Fibroblast of skin of back (primary cell): ENCODE results near the gene GPATCH8.

Experiments used
- DNase-seq: peaks from one replicate; pipeline ENCODE4 v3.0.0-alpha.2; 2013

GPATCH8 gene

DNA sequence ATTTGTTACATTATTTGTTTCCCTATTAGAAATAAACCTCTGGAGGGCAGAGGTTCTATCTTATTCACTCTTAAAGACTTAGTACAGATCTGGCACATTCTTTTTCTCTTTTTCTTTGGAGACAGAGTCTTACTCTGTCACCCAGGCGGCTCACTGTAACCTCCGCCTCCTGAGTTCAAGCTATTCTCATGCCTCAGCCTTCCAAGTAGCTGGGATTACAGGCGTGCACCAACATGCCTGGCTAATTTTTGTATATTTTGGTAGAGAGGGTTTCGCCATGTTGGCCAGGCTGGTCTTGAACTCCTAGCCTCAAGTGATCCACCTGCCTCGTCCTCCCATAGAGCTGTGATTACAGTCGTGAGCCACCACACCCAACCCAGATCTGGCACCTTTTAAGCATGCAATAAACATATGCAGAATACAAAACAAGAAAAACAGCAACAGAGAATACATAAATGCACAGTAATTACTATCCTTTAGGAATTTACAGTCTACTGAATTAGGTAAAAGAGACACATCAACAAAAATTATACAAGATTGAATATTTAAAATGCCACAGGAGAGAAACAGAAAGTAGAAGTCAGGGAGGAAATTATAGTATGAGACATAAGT is 52.1 kb downstream of the GPATCH8 start:
- DNase-seq, result no peak

DNA sequence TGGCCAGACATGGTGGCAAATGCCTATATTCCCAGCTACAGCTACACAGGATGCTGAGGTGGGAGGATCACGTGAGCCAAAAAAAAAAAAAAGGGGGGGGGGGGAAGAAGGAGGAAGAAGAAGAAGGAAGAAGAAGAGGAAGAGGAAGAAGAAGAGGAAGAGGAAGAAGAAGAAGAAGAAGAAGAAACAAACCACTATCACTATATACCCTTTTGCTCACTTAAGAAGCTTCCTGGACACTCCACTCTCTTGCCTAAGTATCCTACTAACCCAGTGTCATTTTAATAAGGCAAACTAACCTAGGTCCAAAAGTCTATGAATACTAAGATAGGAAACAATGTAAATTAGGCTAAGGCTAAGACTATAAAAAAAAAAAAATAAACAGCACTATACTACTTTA is 54.8 kb downstream of the GPATCH8 start:
- no peak for DNase-seq

DNA sequence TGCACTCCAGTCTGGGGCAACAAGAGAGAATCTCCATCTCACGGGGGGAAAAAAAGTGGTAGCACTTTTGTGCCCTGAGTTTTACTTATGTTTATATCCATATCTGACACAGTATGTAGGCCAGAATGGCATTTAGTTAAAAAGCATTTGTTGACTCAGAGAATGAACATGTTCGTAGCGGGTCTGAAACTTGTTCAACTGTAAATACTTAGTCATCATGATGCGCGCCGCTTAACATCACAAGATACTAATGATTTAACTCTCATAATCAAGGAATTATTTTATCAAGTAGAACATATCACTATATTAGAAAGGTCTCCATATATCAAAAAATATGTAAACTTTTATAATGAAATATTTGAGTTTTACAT is 58.5 kb downstream of the GPATCH8 start:
- DNase-seq, result peak; percentile 51

DNA sequence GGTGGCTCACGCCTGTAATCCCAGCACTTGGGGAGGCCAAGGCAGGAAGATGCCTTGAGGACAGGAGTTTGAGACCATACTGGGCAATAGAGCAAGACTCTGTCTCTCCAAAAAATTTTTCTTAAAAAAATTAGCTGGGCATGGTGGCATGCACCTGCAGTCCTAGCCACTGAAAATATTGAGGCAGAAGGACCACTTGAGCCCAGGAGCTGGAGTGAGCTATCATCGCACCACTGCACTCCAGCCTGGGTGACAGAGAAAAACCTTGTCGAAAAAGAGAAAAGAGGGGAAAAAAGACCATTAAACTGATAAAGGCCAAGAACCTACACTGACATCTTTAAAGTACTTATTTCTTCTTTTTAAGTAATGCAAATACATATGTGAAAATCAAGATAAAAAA is 60.4 kb downstream of the GPATCH8 start:
- no peak for DNase-seq

DNA sequence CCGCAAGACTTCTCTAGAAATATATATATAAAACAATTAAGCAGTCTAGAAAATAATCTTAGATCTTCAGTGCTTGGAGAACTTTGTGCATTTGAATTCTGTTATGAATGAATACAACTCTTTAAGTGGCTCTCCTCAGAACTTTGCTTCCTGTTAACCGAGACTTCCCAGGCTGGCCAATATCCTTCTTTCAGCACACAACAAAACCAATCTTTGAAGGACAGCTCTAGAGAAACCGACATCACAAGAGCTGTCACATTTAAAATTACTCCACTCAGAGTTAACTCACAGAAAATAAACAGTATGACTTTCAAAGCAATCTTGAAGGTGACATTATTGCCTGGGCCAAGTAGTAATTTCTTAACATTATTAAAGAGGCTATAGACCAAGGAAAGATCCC is 64.0 kb downstream of the GPATCH8 start:
- DNase-seq, result no peak

DNA sequence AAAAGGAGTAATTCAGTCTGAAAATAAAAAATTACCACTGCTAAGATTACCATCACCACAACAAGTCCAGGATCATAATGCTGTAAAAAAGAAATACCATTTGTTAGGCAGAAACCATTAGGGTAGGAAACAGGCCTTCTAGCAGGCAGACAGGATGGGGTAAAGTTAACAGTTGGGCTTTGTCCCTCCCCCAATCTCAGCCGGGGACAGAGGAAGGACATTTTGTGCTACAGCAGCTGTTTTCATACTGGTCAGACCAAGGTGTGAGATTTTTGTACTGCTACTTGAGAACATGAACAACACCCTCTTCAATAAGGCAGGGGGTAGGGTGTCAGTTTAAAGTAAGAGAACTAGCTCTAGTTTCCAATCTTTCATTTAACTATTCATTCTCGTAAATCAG is 64.6 kb downstream of the GPATCH8 start:
- no peak for DNase-seq

DNA sequence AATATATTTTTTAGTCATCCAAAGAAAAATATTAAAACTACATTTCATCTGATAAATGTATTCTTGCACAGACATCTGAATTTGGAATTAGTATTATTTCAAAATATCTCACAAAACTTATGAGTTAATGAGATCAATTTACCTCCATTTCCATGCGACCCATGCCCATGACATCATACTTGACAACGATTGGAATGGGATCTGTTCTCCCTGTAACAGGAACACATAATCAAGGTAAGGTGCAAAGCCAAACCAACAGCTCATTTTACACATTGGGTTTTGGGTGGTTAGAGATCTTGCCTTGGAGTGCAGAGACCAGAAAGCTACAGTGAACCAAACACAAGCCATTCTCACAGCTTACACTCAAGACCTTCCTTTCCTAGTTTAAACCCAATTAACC is 66.9 kb downstream of the GPATCH8 start:
- no peak for DNase-seq

DNA sequence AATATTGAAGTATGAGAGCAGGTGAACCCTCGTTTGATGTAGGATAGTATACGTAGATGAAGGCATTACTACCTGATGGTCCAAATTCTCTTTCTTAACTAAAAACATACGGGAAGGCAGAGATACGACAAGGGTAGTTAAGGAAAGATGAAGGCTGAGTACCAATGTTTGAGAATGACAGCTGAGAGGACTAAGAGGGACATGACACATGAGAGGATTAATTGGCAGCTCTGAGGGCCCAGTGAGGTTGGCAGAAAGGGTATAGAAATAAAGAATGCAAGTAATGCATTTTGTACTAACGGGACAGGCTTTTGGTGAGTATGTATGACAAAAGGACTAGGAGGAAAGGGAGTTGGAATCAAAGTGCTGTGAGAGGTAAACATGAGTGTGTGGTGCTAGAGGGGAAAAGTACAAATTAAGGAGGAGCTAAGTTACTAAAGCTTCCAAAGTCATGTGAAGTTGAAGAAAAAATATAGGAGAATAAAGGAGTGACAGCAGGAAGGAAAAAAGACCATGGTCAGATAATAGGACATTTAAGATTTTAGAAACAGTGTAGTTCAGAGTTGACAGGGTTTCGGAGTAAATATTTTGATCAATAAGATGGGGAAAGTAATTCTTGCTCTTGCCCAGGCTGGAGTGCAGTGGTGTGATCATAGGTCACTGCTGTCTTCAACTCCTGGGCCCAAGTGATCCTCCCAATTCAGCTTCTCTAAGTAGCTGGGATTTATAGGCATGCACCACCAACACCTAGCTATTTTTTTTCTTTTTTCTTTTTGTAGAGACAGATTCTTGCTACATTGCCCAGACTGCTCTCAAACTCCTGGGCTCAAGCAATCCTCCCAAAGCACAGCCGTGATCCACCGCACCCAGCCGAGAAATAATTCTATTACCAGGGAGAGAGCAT is 70.7 kb downstream of the GPATCH8 start:
- no peak for DNase-seq

DNA sequence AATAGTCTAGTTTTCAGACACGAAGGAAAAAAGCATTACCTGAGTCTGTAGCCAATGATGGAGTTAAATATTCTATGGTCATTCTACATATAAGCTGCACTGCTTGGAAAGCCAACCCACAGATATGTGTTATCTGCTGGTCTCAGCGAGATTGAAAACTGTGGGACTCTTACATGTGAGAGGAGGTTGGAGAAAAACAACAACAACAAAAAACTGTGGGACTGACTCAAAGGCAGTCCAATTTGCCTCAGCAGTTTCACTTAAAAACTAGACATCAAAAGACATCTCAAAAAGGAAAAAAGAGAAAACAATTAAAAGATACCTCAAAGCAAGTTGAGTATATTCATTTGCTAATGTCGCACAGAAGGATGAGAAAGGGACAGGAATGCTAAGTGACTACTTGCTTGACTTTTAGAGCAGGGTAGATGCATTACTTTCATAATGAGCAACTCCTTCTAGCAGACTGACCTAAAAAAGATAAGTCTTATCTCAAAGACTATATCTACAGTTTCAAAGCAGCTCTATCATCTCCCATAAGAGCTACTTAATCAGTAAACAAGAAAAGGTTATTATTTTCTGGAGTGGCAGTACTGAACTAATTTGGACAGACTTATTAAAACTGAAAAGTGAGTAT is 78.3 kb downstream of the GPATCH8 start:
- no peak for DNase-seq

DNA sequence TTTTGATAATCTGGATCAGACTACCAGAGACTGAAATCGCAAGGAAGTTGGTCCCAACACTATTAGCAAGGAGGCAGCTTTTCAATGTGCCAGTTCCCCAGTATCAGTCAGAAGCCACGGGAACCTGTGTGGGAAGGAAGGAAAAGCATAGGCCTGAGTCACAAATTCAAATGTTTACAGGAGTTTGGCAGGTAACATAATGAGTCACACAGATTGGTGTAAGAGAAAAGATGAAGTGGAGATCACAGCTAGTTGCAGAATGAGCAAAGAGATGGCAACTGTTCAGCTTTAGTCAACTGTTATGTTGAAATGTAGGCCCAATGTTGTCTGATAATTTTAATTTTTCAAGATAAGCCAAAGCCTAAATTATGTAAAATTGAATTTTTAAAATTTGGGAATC is 85.7 kb downstream of the GPATCH8 start:
- peak; percentile 12 for DNase-seq

DNA sequence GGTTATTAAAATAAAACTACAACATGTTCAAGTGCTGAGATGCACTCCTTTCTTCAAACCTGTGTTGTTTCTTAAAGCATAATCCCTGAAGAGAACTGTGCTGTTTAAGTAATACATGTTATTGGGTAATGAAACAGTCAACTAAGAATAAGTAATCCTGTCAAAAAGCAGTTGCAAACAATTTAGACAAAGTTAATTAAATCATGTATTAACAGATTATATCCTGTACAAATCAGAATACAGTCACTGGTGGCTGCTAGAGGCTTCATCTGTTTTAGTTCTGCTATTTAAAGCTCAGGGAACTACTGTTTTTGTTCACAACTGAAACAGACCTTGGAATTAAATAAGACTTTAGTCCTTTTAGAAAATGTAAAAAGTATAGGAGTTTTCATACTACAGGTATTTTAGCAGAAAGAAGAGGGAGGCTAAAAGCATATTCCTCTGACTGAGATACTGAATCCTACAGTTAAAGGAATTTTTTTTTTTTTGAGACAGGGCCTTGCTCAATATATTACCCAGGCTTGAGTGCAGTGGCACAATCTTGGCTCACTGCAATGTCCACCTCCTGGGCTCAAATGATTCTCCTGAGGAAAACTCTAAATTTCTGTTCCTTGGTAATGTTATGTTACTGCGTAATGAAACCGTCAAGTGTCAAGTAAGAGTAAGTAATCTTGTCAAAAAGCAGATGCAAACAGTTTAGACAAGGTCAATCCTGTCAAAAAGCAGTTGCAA is 86.5 kb downstream of the GPATCH8 start:
- no peak for DNase-seq

DNA sequence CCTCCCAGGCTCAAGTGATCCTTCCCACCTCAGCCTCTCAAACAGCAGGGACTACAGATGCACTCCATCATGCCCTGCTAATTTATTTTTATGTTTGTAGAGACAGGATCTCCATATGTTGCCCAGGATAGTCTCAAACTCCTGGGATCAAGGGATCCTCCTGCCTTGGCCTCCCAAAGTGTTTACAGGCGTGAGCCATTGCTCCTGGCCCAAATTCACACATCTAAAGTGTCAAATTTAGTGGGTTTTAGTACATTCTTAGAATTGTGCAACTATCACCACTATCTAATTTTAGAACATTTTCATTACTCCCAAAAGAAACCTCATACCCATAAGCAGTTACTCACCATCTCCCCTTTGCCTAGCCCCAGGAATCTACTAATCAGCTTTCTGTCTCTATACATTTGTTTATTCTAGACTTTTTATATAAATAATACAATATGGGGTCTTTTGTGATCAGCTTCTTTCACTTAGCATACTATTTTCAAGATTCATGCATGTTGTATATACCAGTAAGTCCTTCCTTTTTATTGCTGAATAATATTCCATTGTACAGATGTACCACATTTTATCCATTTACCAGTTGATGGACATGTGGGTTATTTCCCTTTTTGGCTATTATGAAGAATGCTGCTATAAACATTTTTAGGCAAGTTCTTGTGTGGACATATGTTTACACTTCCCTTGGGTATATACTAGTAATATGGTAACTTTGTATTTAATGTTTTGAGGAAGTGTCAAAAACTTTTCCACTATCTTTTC is 88.6 kb downstream of the GPATCH8 start:
- no peak for DNase-seq

DNA sequence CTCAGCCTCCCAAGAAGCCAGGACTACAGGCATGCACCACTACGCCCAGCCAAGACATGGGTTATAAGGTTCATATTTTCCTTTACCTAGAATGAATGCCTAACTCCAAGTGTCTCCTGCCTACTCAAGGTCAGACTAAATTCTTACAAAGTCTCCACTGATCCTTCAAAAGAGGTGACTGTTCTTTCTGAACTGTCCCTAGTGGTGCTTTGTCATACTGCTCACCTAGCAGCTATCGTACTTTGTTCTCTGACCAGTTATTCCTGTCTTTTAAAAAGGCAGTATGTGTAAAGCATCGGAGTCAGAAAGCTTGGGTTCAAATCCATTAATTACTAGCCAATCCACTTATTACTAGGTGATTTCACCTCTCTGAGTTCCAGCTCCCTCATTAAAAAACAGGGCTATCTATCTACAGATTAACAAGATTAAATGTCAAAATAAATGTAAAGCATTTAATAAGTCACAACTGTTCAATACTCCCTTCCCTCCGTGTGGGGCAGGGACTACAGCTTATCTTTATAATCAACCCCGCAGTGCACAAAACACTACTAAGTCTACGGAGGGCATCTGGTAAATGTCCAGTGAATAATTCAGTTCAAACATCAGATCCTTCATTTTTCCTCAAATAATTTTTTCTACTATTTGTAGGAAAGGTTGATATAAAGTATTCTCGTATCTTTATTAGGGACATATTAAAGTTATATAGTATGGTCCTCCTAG is 93.7 kb downstream of the GPATCH8 start:
- DNase-seq, result no peak

DNA sequence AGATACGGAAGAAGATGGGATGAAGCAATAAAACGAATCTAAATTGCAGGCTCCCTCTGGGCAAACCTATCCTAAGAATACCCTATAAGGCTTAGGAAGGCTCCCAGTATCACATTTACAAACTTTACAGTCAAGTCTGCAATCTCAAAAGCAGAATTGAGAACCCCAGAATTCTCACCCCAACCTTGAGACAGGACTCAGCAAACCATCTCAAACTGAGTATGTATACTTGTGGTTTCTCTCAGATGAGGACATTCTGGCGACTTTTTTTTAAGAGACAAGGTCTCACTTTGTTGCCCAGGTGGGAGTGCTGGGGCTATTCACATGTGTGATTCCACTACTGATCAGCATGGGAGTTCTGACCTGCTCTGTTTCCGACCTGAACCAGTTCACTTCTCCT is 94.4 kb downstream of the GPATCH8 start:
- no peak for DNase-seq

DNA sequence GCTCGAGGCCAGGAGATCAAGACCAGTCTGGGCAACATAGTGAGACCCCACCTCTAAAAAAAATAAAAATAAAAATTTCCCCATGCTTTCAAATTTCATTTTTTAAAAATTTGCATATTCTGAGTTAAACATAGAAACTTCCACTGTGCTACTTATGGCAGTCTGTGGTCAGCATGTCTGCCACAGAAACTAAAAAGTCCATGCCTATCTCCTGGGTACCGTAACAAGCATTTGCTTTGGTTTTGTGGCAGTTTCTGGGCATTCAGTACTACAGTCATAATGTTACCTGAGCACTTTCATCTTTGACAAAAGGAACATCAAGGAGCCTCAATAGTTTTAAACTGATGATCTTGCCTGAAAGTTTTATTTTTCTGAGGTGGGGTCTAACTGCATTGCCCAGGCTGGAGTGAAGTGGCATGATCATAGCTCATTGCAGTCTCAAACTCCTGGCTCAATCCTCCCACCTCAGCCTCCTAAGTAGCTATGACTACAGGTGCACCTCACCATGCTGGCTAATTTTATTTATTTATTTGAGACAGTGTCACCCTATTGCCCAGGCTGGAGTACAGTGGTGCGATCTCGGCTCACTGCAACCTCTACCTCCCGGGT is 100.5 kb downstream of the GPATCH8 start:
- DNase-seq, result no peak

DNA sequence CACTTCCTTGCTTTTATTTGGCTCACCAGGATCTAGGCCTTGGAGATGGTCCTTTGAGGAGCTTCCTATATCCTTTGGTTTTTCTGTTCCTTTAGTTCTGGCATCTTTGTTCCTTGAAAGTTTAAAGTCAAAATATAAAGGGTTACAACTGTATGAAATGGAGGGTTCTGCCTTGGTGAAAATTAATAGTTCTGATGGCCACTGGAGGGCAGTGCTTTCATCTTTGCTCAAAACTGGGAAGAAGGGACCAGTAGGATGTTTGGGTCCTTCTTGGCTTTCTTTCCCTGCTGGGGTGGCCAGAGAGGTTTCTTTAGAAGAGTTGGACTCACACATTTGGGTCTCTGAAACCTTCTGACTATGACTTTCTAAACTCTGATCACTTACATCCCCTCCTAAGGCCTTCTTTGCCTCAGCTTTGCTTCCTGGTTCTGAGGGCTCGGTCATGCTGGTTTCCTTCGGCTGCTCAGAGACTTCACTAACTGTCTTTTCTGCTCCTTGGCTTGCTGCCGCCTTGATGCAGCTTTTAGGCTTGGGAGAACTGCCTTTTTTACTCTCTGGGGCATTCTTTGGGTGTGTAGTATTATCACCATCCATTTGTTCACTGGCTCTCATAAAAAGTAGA is 102.9 kb downstream of the GPATCH8 start:
- DNase-seq, result peak; percentile 30

DNA sequence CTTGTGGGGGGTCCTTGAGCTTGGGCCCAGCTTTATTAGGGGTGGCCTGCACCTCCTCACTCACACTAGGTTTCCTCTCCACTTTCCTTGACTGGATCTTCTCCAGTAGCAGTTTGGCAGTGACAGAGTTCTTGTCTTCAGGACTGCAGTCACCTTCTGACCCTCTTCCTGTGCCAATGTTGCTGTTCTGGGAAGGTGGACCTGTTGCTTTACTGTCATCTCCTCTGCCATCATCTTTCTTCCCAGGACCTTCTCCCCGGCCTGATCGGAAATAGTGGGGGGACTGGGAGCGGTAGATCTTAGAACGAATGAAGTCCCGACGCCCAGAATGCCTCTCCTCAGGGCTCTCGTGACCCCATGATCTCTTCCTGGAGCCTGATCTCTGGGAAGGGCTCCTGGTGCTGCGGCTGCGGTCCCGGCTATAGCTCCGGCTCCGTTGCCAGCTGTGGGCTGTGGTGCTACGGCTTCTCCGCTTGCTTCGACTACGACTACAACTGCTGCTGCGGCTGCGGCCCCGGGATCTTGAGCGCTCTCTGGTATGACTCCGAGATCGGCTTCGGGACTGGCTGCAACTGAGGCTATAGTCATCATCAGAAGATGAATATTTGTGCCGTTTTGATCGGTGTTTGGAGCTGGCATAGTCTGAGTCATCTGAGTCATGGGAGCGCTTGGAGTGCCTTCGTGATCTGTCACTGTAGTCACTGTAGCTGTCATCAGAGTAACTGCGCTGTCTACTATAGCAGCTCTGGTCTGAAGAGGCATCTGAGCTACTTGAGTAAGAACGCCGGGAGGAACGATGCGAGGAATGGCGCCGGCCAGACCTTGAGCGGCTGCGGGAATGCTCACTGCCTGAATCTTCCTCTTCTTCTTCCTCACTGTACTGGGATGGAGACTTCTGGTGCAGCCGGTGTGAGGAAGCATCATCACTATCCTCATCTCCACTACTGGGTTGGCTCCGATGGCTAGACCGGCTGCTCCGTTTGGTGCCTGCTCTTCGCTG is 104.2 kb downstream of the GPATCH8 start:
- DNase-seq, result no peak

DNA sequence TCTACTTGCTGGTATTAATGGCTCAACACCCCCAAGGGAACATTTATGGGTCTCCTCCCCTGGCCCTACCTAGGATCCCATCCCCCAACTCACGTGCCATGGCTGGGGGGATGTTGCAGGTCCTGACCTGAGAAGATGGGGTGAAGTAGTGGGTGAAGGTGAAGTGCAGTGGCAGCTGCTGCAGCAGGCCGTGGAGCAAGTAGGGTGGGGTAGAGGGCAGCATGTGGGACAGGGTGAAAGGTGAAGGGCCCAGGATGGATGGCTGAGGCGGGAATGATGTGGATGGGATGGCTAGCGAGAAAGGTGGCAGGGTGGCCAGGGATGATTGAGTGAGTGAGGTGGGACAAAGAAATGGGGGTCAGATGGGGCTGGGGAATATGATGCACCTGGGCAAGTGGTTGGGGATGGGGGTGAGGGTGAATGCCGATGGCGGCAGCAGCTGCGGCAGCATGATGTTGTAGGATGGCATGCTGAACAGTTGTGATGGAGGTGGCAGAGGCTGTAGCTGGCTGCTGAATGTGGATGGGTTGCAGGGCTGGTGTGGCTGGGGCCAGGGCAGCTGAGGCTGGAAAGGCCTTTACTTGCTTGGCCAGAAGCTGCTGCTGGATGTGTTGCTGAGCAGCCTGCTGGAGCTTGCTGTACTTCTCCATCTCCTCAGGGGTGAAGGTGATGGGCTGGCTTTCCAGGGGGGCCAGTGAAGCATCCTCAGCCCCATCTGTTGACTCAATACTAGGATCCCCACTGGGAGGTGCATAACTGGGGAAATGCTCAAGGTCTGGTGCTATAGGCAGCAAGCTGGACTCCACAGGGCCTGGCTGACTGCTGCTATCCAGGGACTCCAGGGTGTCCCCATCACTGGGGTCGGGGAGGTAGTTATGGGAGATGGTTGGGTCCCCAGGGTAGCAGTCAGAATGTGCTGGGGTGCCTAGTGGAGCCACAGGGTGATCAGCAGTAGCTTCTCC is 105.4 kb downstream of the GPATCH8 start:
- DNase-seq, result no peak
